Transverse colon (tissue), 4 donors: ENCODE data around the gene WWOX.

Experiments used
- POLR2AphosphoS5 ChIP-seq, 3 donors: sonication (generic); formaldehyde crosslinking; IDR thresholded peaks; one replicate each; pipeline ENCODE4 v1.6.1; 2016; ENCODE audit warnings: antibody characterized with exemption in 3 of 3
- TF ChIP-seq, protein P1 (sequence below), 5 experiments: fragments of 200-600 bp in 3 of 5; fragments of 450-650 bp in 2 of 5; sonication (generic) in 3 of 5; IDR thresholded peaks; 1 replicate in 2 of 5; 2 replicates in 3 of 5; pipeline ENCODE4 v1.5.1; 2016 to 2017; ENCODE audit warnings: antibody characterized with exemption in 5 of 5, inconsistent platforms in 3 of 5, mild to moderate bottlenecking in 2 of 5, moderate library complexity in 1 of 5

DNA sequence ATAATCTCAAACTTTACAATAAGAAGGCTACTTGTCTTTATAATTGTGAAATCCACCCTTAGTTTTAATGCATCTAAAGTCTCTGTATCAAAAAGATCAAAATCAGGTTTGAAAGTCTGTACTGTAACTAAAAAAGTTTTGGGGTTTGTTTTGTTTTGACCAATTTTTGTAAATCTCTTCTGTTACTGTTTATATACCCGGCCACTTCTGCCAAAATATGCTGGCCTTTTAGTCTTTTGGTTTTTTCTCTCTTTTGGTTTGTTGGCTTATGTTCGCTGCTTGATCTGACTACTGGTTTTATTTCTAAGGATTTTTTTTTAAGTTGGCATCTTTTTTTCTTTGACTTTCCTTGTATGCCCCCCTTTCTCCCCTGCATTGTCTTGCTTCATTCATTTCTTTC is 845.9 kb downstream of the WWOX start:
- TF ChIP-seq, protein P1, sequence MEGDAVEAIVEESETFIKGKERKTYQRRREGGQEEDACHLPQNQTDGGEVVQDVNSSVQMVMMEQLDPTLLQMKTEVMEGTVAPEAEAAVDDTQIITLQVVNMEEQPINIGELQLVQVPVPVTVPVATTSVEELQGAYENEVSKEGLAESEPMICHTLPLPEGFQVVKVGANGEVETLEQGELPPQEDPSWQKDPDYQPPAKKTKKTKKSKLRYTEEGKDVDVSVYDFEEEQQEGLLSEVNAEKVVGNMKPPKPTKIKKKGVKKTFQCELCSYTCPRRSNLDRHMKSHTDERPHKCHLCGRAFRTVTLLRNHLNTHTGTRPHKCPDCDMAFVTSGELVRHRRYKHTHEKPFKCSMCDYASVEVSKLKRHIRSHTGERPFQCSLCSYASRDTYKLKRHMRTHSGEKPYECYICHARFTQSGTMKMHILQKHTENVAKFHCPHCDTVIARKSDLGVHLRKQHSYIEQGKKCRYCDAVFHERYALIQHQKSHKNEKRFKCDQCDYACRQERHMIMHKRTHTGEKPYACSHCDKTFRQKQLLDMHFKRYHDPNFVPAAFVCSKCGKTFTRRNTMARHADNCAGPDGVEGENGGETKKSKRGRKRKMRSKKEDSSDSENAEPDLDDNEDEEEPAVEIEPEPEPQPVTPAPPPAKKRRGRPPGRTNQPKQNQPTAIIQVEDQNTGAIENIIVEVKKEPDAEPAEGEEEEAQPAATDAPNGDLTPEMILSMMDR (IDR thresholded peaks at IDR 0.05) = no peak
- TF ChIP-seq POLR2AphosphoS5 (IDR thresholded peaks at IDR 0.05) = no peak
